Stimulated activated CD4-positive, alpha-beta T cell treated with anti-CD3 and anti-CD28 coated beads, Interleukin-1b, Interleukin-23, amount 100 ng/mL, for 4 hours (primary cell): Measurements from ENCODE around the gene CYP2A6.
"Not testable (repeated sequence)": the region's sequence is repeated elsewhere in the genome, so short reads cannot be mapped to it uniquely, and the experiment has no call there.

Experiments used
- DNase-seq, 2 donors: peaks; one replicate each; pipeline ENCODE4 v3.0.0-alpha.2; 2020; ENCODE audit warnings: low read depth in 2 of 2

Gene CYP2A6

DNA sequence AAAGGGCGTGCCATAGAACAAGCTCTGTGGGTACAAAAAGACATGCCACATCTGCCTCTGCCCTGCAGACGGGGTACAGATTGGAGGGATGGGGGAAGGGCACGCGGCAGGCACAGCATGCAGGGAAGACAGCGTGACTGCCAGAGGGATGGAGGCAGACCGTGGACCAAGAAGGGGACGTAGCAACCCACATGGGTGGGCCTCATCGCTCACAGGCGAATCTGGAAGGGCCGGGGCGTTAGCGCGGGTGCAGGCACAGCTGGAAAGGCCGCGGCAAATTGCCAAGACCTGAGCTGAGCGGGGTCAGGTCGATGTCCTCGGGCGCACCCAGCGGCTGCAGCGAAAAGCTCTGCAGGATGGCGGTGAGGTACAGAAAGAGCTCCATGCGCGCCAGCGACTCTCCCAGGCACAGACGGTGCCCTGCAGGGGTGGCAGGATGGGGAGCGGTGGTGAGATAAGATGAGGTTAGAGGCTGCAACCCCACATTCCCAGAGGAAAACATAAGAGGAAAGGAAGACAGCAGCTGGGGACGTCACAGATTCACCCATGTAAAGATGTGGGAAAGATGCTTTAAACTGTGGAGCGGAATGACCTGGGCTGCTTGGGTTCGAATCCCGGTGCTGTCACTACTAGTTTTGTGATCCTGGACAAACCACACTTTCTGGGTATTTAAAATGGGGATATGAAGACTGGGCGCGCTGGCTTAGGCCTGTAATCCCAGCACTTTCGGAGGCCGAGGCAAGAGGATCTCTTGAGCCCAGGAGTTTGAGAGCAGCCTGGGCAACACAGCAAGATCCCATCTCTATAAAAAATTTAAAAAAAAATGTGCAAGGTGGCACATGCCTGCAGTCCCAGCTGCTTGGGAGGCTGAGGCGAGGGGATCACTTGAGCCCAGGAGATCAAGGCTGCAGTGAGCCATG lies 31.5 kb downstream of the CYP2A6 start:
- DNase-seq, result peak; percentile 69 to 72

DNA sequence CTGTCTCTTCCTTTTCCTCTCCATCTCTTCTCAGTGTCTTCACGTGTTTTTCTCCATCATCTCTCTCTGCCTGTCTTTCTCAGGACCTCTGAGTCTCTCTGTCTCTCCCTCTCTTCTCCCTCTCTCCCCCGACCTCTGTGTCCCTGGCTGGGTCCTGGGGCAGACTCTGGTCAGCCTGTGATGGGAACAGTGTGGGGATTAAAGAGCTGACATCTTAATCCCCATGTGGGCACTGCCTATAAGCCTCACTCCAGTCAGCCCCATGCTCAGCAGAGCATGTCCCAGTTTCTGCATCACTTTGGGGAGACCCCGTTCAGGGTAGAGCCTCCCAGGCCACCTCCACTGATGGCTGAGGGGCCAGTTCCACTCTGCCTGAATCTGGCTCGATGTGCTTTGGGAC lies 35.0 kb downstream of the CYP2A6 start:
- DNase-seq, result no peak

DNA sequence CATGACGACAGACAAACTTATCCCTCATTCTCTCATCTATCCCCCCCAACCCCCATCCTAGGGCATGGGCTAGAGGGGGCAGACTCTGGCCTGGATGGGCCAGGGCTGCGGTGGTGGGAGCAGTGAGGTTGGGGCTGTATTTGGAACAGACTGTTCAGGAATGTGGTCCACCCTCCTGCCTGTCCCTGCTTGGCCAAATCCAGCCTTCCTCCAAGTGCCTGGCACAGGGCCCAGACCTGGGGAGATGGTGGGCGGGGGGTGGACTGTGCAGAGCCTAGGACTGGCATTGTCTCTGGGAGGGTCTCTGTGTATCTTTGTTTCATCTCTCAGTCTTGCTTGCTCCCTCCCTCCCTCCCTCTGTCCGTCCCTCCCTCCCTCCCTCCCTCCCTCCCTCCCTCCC lies 37.1 kb downstream of the CYP2A6 start:
- DNase-seq, result no peak

DNA sequence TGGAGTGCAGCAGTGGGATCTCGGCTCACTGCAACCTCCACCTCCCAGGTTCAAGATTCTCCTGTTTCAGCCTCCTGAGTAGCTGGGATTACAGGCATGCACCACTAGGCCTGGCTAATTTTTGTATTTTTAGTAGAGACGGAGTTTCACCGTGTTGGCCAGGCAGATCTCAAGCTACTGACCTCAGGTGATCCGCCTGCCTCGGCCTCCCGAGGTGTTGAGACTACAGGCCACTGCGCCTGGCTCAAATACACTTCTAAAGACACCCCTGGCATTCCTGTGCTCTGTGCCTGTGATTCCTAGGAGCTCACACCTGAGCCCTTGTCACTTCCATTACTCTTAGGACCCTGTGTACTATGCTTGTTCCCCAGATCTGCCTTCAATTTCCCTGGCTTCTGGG lies 37.7 kb downstream of the CYP2A6 start:
- DNase-seq, result not testable (repeated sequence)

DNA sequence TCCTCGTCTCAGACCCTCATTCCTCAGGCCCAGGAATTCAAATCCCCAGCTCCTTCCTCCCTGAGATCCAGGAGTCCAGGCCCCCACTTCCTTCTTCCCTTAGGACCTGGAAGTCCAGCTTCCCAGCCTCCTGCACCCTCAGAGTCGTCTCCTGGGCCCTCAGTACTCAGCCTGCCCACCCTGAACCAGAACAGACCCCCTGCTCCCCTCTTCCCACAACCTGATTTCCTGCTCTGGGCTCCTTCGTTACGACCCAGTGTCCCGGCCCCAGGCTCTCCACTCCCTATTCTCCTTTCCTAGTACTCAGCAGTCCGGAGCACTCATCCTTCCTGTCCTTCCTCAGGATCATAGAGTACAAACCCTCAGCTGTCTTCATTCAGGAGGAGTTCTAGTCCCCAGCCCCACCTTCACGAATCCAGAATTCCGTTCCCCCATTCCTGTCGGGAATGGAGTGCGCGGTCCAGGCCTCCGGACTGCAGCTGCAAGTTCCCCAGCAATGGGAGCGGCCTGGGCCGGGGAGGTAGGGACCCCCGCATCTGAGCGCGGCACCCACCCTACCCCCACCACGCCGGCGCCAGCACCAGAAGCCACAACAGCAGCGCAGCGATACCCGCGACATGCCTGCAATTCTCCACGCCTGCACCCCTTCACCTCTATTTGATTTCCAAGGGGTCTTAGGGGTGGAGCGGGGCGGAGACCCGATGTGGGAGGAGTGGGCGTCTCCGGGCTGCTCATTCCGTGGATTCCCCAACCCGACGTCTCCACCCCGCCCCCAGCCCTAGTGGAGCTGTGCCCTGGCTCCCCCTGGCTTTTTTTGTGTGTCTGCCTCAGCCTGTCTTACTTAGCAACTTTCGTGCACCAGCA lies 38.5 kb downstream of the CYP2A6 start:
- no peak for DNase-seq

DNA sequence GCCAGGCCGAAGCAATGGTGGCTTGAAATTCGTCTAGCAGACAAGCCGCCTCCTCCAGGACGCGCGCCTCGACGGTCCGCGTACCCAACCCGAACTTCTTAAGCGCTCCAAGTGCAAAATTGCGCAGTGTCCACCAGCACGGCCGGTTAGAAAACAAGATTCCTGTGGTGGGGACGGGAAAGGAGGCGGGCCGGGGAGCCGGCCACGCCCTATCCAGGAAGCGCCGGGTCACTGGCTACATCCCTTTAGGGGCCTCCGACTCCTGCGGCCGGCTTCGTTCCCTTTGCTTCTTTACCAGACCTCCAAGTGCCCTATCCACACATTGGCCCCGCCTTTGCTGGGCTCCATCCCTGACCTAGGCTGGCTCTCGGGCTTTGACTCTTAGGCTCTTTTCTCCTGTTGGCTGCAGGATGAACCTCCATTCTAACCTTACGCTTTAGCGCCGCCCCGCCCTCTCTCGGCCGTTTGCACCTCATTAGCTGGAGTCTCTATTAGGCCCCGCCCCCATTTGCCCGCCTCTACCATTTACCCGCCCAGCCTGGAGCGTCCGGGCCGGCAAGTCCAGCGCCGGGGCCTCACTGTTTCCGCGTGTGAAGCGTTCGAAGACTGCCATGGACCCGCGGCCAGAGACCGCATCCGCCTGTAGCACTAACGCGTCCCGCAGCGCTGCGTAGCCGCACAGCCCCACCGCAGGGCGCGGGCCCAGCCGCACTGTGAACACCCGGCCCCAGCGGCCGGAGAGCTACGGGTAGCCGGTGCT lies 39.4 kb downstream of the CYP2A6 start:
- peak in 1 of 2 donors; percentile 32 for DNase-seq

DNA sequence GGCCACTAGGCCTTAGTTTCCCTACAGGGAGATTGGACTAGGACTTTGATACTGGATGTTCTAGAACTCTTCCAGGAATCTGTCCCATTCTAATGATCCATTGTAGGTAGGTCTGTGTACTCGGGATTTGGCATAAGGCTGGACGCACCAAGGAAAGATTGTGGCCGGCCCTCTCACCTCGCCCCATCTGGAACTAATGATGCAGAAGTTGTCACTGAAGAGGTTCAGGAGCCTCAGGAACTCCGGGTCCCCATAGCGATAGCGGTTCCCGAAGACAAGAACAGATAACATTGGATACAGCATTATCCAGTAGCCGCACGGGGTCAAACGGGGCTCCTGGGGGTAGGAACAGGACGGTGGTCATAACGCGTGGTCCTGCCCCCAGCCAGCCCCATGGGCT lies 40.1 kb downstream of the CYP2A6 start:
- no peak for DNase-seq

DNA sequence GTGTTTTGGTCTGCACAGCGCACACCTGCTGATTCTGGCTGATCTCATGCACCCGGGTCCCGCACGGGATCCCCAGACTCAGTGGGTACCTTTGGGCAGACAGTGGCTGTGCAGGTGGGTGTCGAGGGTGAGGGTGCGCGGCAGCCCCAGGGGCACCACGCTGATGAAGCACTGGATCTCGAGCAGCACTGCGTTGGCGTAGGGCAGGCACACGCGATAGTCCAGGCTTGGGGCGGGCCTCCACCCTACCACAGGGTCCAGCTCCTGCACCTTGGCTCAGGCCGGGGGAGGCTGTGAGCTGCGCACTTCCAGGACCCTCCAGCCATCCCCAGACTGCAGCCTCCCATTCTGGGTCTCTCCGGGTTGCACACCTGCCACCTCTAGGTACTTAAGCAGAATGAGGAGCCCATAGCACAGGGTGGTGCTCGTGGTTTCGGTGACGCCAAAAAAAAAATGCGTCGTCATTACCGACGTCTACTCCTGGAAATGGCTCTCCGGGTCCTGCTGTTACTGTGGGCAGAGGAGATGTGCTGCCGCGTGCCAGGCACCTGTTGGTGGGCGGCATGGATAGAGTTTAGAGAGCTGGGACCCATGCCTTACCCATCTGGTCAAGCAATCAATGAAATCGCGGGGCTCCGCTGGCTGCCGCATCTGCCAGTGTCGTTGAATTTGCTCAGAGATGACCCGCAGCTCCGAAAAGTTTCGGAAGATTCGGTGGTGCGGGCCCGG lies 40.7 kb downstream of the CYP2A6 start:
- DNase-seq, result no peak

DNA sequence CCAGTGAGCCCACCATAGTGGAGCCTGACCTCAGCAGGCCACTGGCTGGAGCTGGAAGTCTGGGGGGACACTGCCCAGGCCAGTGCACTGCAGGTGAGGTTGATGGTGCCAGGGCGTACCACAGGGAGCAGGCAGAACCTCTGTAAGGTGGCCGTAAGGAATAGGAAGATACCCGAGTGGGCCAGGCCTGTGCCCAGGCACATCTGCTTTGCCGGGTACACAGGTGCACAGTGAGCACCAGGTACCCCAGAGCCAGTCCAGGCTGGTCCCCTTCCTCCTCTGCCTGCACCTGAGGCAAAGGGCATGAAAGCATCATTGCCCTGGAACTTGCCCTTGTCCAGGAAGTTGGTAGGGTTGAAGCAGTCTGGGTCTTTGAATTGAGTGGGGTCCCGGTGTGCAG lies 41.8 kb downstream of the CYP2A6 start:
- DNase-seq, result no peak

DNA sequence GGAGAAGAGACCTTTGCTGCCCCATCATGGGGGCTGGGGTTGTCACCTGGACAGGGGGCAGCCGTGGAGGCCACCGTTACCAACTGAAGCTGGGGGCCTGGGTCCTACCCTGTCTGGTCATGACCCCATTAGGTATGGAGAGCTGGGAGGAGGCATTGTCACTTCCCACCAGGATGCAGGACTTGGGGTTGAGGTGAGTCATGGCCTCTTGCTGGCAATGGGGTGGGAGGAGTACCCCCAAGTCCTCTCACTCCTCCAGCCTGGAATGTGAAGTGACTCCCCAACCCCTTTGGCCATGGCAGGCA lies 42.3 kb downstream of the CYP2A6 start:
- DNase-seq, result no peak

DNA sequence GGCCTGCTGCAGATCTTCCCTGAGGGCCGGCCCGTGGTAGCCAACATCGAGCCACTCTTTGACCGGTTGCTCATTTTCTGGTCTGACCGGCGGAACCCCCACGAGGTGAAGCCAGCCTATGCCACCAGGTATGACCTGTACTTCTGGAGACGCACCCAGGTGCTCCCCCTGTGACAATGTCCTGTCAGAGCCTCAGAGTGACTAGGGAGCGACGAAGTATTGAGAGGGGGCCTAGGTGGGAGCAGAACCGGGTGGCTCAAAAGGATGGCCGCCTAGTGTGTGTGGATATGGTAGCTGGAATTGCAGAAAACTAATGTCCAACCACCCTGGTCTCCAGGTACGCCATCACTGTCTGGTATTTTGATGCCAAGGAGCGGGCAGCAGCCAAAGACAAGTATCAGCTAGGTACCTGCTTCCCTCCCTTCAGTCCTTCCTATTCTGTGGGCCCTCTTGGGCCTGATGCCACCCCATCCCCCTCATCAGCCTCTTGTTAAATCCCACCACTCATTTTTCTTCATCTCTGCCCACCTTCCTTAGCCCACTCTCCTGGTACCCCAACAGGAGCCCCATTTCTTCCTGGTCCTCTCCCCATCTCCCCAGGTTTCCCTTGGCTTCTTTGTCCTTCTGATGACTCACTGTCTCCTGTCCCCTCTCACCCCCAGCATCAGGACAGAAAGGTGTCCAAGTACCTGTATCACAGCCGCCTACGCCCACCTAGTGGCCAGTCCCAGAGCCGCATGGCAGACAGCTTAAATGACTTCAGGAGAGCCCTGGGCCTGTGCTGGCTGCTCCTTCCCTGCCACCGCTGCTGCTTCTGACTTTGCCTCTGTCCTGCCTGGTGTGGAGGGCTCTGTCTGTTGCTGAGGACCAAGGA lies 42.9 kb downstream of the CYP2A6 start:
- no peak for DNase-seq

DNA sequence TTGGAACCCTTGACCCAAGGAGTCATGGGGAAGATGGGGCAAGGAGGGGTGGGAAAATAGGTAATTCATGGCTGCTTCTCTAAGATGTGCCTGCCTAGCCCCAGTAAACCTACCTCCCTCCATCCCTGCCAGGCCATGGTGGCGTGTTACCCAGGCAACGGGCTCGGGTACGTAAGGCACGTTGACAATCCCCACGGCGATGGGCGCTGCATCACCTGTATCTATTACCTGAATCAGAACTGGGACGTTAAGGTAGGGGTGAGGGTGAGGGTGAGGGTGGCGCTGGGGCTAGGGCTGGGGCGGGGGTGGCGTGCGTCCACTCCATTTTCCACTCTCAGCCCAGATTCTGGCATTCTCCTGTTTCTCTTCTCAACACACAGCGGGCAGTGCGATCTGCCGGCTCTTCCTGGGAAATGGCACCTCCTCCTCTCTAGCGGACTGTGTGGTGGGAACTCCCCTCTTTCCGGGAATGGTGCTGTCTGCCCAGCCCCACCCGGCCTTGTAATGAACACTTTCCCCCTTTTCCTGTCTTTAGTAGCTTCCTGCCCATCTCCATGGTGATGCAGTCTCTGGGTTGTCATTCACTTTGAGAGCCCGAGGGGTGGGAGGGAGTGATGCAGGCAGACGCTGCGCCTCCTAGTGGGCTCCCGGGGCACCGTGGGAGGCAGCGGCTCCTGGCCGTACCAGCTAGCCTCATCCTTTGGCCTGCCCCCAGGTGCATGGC lies 43.7 kb downstream of the CYP2A6 start:
- DNase-seq, result peak; percentile 68 to 69

DNA sequence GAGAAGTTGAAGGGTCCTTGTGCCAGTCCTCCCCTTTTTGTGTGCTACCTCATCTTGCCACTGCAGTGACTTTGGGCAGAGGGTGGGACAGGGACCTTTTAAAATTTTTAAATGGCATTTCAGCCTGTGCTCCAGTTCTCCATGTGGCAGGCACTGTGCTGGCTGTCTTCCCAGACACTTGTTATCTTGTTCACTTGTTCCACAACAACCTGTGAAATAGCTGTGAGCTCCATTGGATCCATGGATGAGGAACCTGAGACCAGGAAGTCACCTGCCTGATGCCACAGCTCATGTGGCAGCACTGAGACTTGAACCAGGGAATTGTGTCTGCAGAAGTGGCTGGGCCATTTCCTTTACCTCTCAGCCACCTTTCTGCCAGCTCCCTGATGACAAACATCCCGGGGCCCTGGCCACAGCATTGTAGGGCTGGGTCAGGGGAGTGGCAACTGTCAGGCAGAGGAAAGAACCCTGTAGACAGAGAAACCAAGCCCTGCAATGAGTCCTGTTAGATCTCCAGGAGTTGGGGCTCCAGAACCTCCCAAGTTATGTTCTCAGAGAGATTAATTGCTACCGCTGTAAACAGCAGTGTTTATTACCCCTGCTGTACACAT lies 44.9 kb downstream of the CYP2A6 start:
- no peak for DNase-seq

DNA sequence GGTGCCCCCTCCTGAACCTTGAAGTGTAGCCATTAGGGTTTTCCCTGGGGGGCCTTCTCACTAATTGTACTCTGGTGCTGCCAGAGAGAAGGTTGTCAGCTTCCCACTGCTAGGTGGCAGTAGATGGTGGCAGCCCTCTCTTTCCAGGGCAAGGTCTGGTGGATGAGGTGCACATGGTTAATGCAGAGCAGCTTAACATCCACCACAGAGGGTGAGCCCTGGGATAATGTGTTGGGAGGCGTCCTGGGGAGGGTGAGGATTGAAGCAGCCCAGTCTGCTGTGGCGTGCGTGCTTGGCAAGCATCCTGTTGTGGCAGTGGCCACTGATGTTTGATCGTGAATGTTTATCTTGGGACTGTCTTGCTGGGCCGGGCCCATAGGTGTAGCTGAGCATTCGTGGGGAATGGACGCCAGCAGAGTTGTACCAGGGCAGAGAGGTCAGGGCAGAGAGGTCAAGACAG lies 45.4 kb downstream of the CYP2A6 start:
- no peak for DNase-seq

DNA sequence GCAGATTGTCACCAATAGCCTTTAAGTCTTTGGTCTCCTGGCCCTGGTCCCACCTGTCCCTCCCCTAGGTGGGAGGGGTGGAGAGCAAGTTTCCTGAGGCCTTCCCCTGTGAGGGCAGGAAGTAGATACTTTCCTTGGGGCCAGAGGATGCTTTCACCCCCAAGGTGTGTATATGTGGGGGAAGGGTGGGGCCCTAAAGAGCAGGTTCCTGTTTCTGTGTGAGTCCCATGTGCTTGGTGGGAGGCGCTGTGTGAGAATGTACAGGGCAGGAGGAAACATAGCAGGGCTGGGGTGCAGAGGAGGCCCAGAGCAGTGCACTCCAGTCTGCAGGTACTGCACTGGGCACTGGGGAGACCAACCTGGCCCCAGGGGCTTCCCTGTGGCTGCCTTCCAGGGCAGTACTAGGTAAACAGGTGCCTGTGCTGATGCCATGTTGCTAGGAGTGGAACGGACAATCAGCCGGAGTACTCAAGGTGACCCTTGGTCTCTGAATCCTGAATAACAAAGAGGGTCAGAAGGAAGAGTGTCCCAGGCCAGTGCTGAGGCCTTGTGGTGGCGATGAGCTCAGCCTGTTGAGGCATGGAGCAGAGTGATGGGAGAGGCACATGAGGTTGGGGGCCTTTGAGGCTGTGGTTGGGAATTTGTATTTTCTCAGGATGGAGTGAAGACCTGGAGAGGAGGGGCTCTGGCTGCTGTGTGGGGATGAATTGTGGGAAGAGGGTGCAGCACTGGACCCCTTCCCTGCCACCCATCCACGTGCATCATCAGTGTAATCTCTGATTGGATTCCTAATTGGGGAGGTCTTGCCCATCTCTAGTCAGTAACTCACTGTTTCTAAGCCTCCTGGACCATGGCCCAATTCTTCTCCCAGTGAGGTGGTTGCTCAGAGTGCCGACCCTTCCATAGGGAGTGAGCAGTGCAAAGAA lies 46.1 kb downstream of the CYP2A6 start:
- no peak for DNase-seq

DNA sequence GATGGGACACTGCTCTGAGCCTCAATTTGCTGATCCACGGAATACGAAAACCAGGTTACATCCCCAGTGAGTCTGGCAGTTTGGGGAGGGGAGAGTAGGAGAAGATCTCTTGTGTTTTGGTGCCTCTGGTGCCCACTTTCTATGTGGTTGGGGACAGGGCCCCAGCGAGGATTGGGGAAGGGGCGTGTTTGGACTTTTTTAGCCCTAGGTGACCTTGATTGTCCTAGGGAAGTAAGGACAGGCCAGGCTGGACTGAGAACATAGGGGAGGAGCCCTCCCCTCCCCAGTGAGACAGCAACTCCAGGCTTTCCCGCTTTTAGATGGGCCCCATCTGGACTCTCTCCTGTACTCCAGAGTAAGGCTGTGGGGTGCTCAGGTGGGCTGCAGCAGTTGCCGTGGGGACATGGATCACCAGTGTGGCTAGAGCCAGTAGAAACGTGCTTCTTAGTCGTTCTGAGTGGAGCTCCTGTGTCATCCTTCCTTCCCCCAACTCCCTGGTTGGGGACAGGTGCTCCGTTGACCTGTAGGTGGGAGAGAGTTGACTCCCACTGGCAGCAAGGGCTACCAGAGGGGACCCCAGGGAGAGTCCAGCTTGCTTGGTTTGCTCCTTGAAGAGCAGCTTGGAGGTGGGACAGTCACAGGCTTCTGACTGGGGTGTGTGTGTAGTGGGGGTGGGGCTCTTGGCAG lies 46.9 kb downstream of the CYP2A6 start:
- DNase-seq, result no peak

DNA sequence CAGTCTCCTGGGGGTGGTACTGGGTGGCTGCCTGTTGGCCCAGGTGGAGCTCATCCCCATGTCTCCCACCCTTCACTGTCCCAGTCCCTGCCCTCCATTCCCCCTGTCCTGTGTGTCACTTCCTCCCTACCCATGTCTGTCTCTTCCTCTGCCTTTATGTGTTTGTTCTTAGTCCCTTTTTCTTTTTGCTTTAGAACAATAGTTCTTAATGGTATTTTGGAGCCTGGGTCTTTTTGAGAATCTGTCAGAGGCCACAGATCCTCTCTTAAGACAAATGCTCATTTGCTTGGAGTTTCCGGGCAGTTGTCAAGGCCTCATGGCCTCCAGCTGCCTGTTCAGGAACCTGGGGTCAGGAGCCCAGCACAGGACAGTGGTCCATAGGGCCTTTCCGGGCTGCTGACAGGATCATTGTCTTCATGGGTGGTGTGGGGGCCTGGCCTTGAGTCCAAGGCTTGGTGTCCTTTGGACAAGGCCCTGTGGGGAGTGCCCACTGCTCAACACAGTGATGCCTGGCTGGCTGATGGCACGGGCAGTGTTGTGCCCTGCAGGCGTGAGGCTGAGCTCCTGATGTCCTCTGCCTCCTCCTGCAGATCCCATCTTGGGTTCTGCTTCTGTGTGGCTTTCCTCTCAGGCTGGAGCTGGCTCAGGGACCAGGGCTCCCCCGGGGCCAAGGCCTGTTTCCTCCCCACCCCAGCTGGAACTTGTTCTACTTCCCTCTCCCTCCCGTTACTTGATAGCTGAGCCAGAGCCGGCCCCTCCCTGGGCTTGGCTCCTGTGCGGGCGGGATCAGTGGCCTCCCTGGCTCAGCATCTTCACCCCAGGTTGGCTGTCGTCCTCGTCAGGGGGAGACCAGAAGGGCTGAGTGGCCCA lies 47.7 kb downstream of the CYP2A6 start:
- DNase-seq, result no peak
